Hepatocyte (in vitro differentiated cells): ENCODE measurements around the gene ARHGAP26. TPM values are rescaled to one million over a fixed set of nuclear protein-coding genes. Genes with fewer than 3 reads are reported as not detected.

Source experiments
- DNase-seq: peaks from one replicate; pipeline ENCODE4 v3.0.0-alpha.2; 2016; ENCODE audit warnings: low spot score
- H2AFZ ChIP-seq: fragments of 200-600 bp; sonication (generic); 2 replicates; pipeline ENCODE4 v1.6.0; 2016; ENCODE audit warnings: antibody characterized with exemption, mild to moderate bottlenecking
- H3K27ac ChIP-seq: fragments of 200-600 bp; sonication (generic); 2 replicates; pipeline ENCODE4 v1.5.1; 2016; ENCODE audit warnings: mild to moderate bottlenecking
- H3K27me3 ChIP-seq: fragments of 200-600 bp; sonication (generic); 2 replicates; pipeline ENCODE4 v1.6.1; 2016
- H3K36me3 ChIP-seq: fragments of 200-600 bp; sonication (generic); replicated peaks from 2 replicates; pipeline ENCODE4 v1.5.1; 2016; ENCODE audit warnings: low read depth; ENCODE audit not compliant: insufficient read depth
- H3K4me1 ChIP-seq: fragments of 200-600 bp; sonication (generic); 2 replicates; pipeline ENCODE4 v1.5.1; 2016; ENCODE audit warnings: mild to moderate bottlenecking, moderate library complexity; ENCODE audit not compliant: insufficient read depth
- H3K4me2 ChIP-seq: fragments of 200-600 bp; sonication (generic); 2 replicates; pipeline ENCODE4 v1.6.0; 2016
- H3K4me3 ChIP-seq: fragments of 200-600 bp; sonication (generic); 2 replicates; pipeline ENCODE4 v1.5.1; 2016; ENCODE audit warnings: mild to moderate bottlenecking
- H3K79me2 ChIP-seq: fragments of 200-600 bp; sonication (generic); 2 replicates; pipeline ENCODE4 v1.6.0; 2017; ENCODE audit warnings: mild to moderate bottlenecking
- H3K9me2 ChIP-seq: fragments of 200-600 bp; sonication (generic); replicated peaks from 2 replicates; pipeline ENCODE4 v1.6.0; 2017; ENCODE audit warnings: mild to moderate bottlenecking; ENCODE audit not compliant: insufficient read depth
- H3K9me3 ChIP-seq: fragments of 200-600 bp; sonication (generic); 2 replicates; pipeline ENCODE4 v1.5.1; 2016; ENCODE audit warnings: low read depth, mild to moderate bottlenecking
- H4K20me1 ChIP-seq: fragments of 200-600 bp; sonication (generic); 2 replicates; pipeline ENCODE4 v1.6.0; 2016; ENCODE audit warnings: mild to moderate bottlenecking; ENCODE audit not compliant: insufficient read depth, poor library complexity, severe bottlenecking
- CTCF ChIP-seq: fragments of 200-600 bp; sonication (generic); IDR thresholded peaks from 2 replicates; pipeline ENCODE4 v1.5.1; 2016; ENCODE audit warnings: antibody characterized with exemption, mild to moderate bottlenecking; ENCODE audit not compliant: poor library complexity
- EZH2 ChIP-seq: fragments of 200-600 bp; sonication (generic); IDR thresholded peaks from 2 replicates; pipeline ENCODE4 v1.6.1; 2016; ENCODE audit warnings: antibody characterized with exemption, mild to moderate bottlenecking, borderline replicate concordance
- EZH2phosphoT487 ChIP-seq: fragments of 200-600 bp; sonication (generic); IDR thresholded peaks from one replicate; pipeline ENCODE4 v1.6.1; 2018; ENCODE audit warnings: antibody characterized with exemption, mild to moderate bottlenecking, low read depth, moderate library complexity; ENCODE audit not compliant: unreplicated experiment, severe bottlenecking
- WGBS: methylation state at CpG from one replicate; pipeline ENCODE4 v1.1.6; 2016; ENCODE audit warnings: low lambda C conversion rate; ENCODE audit errors: missing lambda C conversion rate; 5-methylcytosine and 5-hydroxymethylcytosine counted together
- polyA plus RNA-seq: library from polyadenylated mRNA; unstranded; fragments of >200 nt; fragmentation: Nextera tagmentation; extraction: Ambion mirVana; gene quantifications from 2 replicates; pipeline ENCODE4 v1.2.1, GENCODE V29; 2016
- total RNA-seq: library from RNA; depleted of rRNA; stranded (reverse); fragments of >200 nt; gene quantifications from 2 replicates; pipeline ENCODE4 v1.2.3, GENCODE V29; 2014

The ARHGAP26 gene
- total and polyA plus RNA-seq, 2 experiments from 2014 or later, result 16.5 to 19.8 TPM

GRCh38 chr5:143130613-143131305, 360.6 kb downstream of the ARHGAP26 start:
- Histone ChIP-seq H3K4me2 (no peak overlapping the region), H2AFZ (no peak overlapping the region), H3K79me2 (no peaks in the 10 kb centered on the region), H3K9me3 (no peaks in the 10 kb centered on the region), H3K4me3 (no peak overlapping the region), H3K27ac (peak overlapping the region; percentile 29), H3K4me1 (peaks cover 38% of the 10 kb centered on the region), H4K20me1 (no peaks in the 10 kb centered on the region), H3K27me3 (no peaks in the 10 kb centered on the region), H3K36me3 (no peaks in the 10 kb centered on the region), H3K9me2 (no peaks in the 10 kb centered on the region)
- DNase-seq, result no peak
- 60% methylated on average over 5 of the region's 5 CpGs for WGBS
- TF ChIP-seq EZH2phosphoT487 (no peak), EZH2 (no peak), CTCF (no peak)

GRCh38 chr5:143131972-143132371, 361.8 kb downstream of the ARHGAP26 start:
- Histone ChIP-seq H3K27ac (no peak overlapping the region), H2AFZ (no peak overlapping the region), H3K9me2 (no peaks in the 10 kb centered on the region), H3K4me3 (no peak overlapping the region), H3K27me3 (no peaks in the 10 kb centered on the region), H3K79me2 (no peaks in the 10 kb centered on the region), H3K4me1 (peaks cover 43% of the 10 kb centered on the region), H3K9me3 (no peaks in the 10 kb centered on the region), H4K20me1 (no peaks in the 10 kb centered on the region), H3K4me2 (no peak overlapping the region), H3K36me3 (no peaks in the 10 kb centered on the region)
- TF ChIP-seq CTCF (no peak), EZH2 (no peak), EZH2phosphoT487 (no peak)
- WGBS, result 79% methylated on average over 6 of the region's 6 CpGs
- DNase-seq, result no peak

GRCh38 chr5:143132739-143133138, 362.6 kb downstream of the ARHGAP26 start:
- no peak overlapping the region for H3K27ac ChIP-seq
- 90% methylated on average over 1 of the region's 1 CpG for WGBS
- TF ChIP-seq CTCF (no peak), EZH2phosphoT487 (no peak), EZH2 (no peak)
- DNase-seq, result no peak
- H4K20me1 ChIP-seq, result no peaks in the 10 kb centered on the region
- H3K36me3 ChIP-seq, result no peaks in the 10 kb centered on the region
- no peak overlapping the region for H2AFZ ChIP-seq
- H3K4me2 ChIP-seq, result no peak overlapping the region
- H3K9me3 ChIP-seq, result no peaks in the 10 kb centered on the region
- H3K79me2 ChIP-seq, result no peaks in the 10 kb centered on the region
- no peaks in the 10 kb centered on the region for H3K9me2 ChIP-seq
- H3K27me3 ChIP-seq, result no peaks in the 10 kb centered on the region
- peaks cover 43% of the 10 kb centered on the region for H3K4me1 ChIP-seq
- H3K4me3 ChIP-seq, result no peak overlapping the region
